ENCODE results near the gene ALOX12B.
"Not testable (repeated sequence)": the region's sequence is repeated elsewhere in the genome, so short reads cannot be mapped to it uniquely, and the experiment has no call there.

ALOX12B gene

GRCh38 chr17:8064561-8065019 is 22.9 kb downstream of the ALOX12B start:
- no peak for DNase-seq (ENCODE audit: low read depth in 2 of 2)

DNA sequence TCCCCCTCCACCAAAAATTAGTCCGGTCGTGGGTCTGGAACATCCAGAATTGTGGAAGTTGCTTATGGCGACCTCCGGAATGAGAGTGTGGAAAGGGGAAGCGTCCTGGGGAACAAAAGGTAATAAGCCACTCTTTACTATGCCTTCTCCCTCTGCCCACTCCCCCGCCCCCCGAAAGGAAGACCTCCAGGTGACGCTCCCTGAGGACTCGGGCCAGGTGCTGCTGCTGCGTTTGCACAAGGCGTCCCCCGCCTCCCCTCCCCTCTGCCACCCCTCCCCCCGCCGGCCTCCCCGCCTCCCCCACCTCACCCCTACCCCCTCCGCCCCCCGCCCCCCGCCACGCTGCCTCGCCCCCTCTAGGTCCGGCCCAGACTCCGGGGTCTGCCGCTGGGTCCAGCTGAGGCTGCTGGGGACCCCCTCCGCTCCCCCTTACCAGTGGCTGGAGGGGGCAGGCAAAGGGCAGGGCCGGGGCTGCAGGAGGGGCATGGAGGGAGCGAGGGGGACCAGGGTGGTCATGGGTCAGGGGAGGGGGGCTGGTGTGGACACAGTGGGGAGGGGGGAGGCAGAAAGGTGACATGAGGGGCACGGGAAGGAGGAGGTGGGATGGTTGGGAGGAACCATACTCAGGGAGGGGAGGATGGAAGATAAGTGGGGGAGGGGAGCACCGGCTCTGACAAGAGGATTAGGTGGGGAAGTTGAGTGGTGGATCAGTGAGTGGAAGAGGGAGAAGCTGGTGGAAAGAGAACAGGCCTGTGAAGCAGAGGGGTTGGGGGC is 23.6 kb downstream of the ALOX12B start:
- no peak for DNase-seq (ENCODE audit: low read depth in 2 of 2)

- no peak for DNase-seq (ENCODE audit: low read depth in 2 of 2)
These were observed 24.6 kb downstream of the ALOX12B start for GRCh38 chr17:8062807-8063483.

DNA sequence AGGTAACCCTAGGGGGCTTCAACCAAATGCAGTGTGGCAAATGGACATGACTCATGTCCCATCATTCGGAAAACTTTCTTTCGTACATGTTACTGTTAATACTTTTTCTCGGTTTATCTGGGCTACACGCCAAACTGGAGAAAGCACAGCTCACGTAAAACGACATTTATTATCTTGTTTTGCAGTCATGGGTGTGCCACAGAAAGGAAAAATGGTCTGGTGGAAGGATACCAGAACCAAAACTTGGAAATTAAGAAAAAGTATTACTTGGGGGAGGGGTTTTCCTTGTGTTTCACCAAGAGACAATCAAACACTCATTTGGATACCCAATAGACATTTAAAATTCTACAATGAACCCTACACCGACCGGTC is 25.1 kb downstream of the ALOX12B start:
- no peak for DNase-seq (ENCODE audit: low read depth in 2 of 2)

- DNase-seq (ENCODE audit: low read depth in 2 of 2), result not testable (repeated sequence)
These were observed 25.7 kb downstream of the ALOX12B start for GRCh38 chr17:8061851-8062250.

- DNase-seq (ENCODE audit: low read depth in 2 of 2), result peak in 1 of 2 experiments; percentile 46
These were observed 27.2 kb downstream of the ALOX12B start for GRCh38 chr17:8060274-8060673.

DNA sequence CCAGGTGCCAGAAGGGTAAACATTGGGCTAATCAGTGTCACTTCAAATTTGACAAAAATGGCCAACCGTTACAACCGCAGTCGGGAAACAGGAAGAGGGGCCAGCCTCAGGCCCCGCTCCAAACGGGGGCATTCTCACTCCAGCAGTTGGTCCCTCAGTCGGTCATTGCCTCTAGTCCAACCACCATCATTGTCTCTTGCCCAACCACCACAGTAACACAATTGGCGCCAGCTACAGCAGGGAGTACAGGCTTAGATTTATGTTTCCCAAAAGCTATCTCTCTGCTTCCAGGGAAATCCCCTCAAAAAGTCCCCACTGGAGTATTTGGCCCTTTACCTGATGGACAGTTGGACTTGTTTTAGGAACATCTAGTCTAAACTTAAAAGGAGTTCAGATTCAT is 28.4 kb downstream of the ALOX12B start:
- DNase-seq (ENCODE audit: low read depth in 2 of 2), result no peak

DNA sequence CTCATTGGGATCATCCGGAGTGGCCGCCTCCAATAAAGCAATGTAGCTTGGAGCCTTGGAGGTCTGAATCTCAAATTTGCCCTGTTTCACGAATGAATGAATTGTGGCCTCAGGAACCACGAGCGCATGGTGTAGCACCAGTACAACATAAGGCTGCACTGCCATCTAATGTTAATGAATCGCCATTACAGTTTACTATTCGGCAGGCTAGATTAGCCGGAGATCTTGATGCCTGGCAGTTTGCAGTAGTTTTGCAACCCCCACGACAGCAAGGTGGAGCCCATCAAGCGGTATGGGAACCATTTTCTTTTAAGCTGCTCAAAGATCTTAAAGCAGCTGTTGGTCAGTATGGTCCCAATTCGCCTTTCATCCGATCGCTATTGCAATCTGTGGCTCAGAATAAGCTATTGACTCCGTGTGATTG is 29.8 kb downstream of the ALOX12B start:
- DNase-seq (ENCODE audit: low read depth in 2 of 2), result peak; percentile 49 to 52

- no peak for DNase-seq (ENCODE audit: low read depth in 2 of 2)
These were observed 30.4 kb downstream of the ALOX12B start for GRCh38 chr17:8056976-8057625.

DNA sequence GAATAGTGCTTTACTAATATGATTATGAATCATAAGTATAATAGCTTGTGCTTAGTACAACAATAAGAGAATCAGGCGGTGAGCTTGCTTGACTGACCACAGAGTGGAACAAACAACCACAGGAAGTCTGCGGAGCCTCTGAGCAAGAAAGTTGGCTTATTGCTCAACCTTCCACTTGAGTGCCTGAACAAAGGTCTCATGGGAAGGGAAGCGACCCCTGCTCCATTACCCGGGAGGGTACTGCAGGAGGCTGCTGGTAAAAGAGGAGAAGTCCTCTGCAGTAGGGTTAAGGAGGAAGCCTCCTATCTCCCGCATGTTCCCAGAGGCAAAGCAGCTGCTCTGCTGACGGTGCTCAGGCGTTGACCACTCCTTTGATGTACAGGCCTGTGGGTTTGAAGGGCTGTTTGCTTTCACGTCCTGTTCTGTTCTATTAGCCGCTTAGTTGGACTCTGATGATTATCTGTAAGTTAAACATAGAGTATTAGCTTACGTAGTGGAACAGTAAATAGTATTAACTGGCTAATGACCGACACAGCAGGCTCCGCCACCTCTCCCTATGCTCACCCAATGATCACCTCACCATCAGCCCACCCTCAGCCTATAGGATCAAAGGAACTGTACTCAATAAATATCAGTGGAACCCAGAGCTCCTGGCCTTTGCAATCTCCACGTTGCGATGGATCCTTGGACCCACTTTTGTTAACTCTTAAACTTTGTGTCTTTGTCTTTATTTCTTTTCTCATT is 31.1 kb downstream of the ALOX12B start:
- DNase-seq (ENCODE audit: low read depth in 2 of 2), result no peak

DNA sequence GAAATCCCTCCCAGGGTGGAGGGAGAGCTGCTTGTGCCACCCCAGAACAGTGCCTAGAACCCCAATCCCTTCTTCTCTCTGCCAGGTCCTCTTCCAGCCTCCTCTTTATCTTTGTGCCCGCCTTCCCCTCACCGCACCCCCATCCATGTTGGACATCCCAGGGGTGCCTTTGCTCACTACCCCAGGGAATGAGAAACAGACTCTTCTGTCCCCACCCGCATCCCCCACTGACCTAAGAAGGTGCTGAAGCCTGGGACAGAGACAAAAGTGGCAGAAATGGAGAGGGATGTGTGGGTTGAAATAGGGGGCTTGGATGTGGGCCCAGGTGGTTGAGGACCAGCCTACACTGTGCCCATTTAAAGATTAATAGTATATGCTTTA is 31.7 kb downstream of the ALOX12B start:
- DNase-seq (ENCODE audit: low read depth in 2 of 2), result no peak

- no peak for DNase-seq (ENCODE audit: low read depth in 2 of 2)
These were observed 33.9 kb downstream of the ALOX12B start for GRCh38 chr17:8053600-8053999.

- DNase-seq (ENCODE audit: low read depth in 2 of 2), result no peak
These were observed 35.0 kb downstream of the ALOX12B start for GRCh38 chr17:8052256-8053252.

GRCh38 chr17:8051831-8052230 is 35.7 kb downstream of the ALOX12B start:
- DNase-seq (ENCODE audit: low read depth in 2 of 2), result no peak

DNA sequence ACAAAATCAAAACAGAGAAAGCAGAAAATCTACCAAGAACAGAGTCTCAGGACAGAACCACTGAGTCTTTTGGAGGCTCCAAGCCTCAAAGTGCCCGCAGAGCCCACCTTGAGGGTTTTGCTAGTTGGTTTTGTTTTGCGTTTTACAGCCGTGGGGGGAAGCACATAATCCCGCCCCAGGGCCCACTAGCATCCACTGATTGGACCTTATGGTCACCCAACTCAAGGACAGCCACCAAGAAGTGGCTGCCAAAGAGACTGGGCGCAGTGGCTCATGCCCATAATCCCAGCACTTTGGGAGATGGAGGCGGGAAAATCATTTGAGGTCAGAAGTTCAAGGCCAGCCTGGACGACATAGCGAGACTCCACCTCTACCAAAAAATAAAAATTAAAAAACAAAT is 38.8 kb downstream of the ALOX12B start:
- DNase-seq (ENCODE audit: low read depth in 2 of 2), result no peak

DNA sequence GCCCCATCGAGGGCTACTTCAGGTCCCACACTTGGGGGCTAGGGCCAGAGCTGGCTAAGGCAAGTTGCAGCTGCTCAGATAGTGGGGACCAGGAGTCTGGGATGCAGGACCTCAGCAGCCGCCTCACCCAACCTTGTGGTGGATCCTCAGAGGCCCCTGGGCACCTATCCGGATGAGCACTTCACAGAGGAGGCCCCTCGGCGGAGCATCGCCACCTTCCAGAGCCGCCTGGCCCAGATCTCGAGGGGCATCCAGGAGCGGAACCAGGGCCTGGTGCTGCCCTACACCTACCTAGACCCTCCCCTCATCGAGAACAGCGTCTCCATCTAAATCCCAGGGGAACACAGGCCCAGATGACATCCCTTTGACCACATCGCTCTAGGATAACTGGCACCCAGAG is 39.3 kb downstream of the ALOX12B start:
- no peak for DNase-seq (ENCODE audit: low read depth in 2 of 2)

- DNase-seq (ENCODE audit: low read depth in 2 of 2), result no peak
These were observed 39.8 kb downstream of the ALOX12B start for GRCh38 chr17:8047769-8048110.

GRCh38 chr17:8046929-8047768 is 40.4 kb downstream of the ALOX12B start:
- no peak for DNase-seq (ENCODE audit: low read depth in 2 of 2)

DNA sequence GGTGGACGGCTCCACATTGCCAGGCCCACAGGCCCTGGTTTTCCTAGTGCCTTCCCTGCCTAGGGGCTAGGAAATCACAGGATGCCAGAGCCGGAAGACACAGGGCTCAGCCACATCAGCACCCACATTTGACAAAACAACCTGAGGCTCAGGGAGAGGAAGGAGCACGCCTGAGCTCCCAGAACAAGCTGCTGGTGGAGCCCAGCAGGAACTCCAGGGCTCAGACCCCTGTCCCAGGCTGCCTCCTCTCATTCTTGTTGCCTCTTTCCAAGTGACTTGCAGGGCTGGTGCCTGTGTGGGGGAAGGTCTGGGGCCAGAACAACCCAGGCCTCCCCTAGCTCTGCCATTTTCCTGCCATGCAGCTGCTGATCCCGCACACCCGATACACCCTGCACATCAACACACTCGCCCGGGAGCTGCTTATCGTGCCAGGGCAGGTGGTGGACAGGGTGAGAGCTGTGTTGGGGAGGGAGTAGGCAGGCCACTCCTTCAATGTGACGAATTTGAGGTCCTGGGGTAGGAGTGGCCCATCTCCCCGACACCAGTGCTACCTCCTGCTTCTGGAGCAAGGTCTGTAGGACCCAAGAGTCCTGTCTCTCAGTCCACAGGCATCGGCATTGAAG is 41.1 kb downstream of the ALOX12B start:
- DNase-seq (ENCODE audit: low read depth in 2 of 2), result no peak
